MM.1S (cell line): ENCODE measurements around the gene CHRD.
A peak's percentile ranks its signal among the peaks of the same experiment; 100 is the strongest.

Experiments used
- DNase-seq: peaks from one replicate; pipeline ENCODE4 v3.0.0-alpha.2; 2015
- H2AFZ ChIP-seq: fragments of 300-600 bp; sonication (generic); 2 replicates; pipeline ENCODE4 v1.6.0; 2016; ENCODE audit warnings: antibody characterized with exemption, low read length
- H3F3A ChIP-seq: fragments of 300-600 bp; sonication (generic); 2 replicates; pipeline ENCODE4 v1.6.1; 2016; ENCODE audit warnings: mild to moderate bottlenecking, antibody characterized with exemption, low read length, moderate library complexity, mixed read lengths; ENCODE audit not compliant: insufficient read depth
- H3K27ac ChIP-seq: fragments of 300-600 bp; sonication (generic); 2 replicates; pipeline ENCODE4 v1.5.1; 2016; ENCODE audit warnings: mild to moderate bottlenecking, low read length
- H3K27me3 ChIP-seq: fragments of 300-600 bp; sonication (generic); replicated peaks from 2 replicates; pipeline ENCODE4 v1.6.0; 2016; ENCODE audit warnings: low read length; ENCODE audit not compliant: insufficient read depth
- H3K36me3 ChIP-seq: fragments of 300-600 bp; sonication (generic); replicated peaks from 2 replicates; pipeline ENCODE4 v1.6.1; 2016; ENCODE audit warnings: mild to moderate bottlenecking, low read length, mixed read lengths; ENCODE audit not compliant: insufficient read depth
- H3K4me1 ChIP-seq: fragments of 300-600 bp; sonication (generic); 2 replicates; pipeline ENCODE4 v1.6.1; 2016; ENCODE audit warnings: low read length, mixed read lengths
- H3K4me2 ChIP-seq: fragments of 300-600 bp; sonication (generic); 2 replicates; pipeline ENCODE4 v1.6.0; 2016; ENCODE audit warnings: low read depth, low read length
- H3K4me3 ChIP-seq: fragments of 300-600 bp; sonication (generic); 2 replicates; pipeline ENCODE4 v1.5.1; 2016; ENCODE audit warnings: low read length, mixed read lengths
- H3K79me2 ChIP-seq: fragments of 300-600 bp; sonication (generic); 2 replicates; pipeline ENCODE4 v1.6.1; 2016; ENCODE audit warnings: mixed run types, low read length, mixed read lengths
- H3K9ac ChIP-seq: fragments of 300-600 bp; sonication (generic); 2 replicates; pipeline ENCODE4 v1.6.1; 2016; ENCODE audit warnings: low read length, mixed read lengths
- H3K9me2 ChIP-seq: fragments of 300-600 bp; sonication (generic); replicated peaks from 2 replicates; pipeline ENCODE4 v1.6.1; 2016; ENCODE audit warnings: mild to moderate bottlenecking, low read length, mixed read lengths; ENCODE audit not compliant: insufficient read depth
- H3K9me3 ChIP-seq: fragments of 300-600 bp; sonication (generic); replicated peaks from 2 replicates; pipeline ENCODE4 v1.6.1; 2016; ENCODE audit warnings: mild to moderate bottlenecking, low read length, mixed read lengths; ENCODE audit not compliant: insufficient read depth
- H4K20me1 ChIP-seq: fragments of 300-600 bp; sonication (generic); 2 replicates; pipeline ENCODE4 v1.6.1; 2016; ENCODE audit warnings: mild to moderate bottlenecking, low read length, moderate library complexity, mixed read lengths; ENCODE audit not compliant: insufficient read depth
- EZH2 ChIP-seq: fragments of 300-600 bp; sonication (generic); optimal IDR thresholded peaks from 2 replicates; pipeline ENCODE3; 2017; ENCODE audit warnings: low read depth, mild to moderate bottlenecking, antibody characterized with exemption, low read length, mixed read lengths
- EZH2phosphoT487 ChIP-seq: fragments of 300-600 bp; sonication (generic); IDR thresholded peaks from 2 replicates; pipeline ENCODE4 v1.6.1; 2018; ENCODE audit warnings: antibody characterized with exemption, low read length
- TF ChIP-seq, protein P1 (sequence below): fragments of 300-600 bp; sonication (generic); IDR thresholded peaks from 2 replicates; pipeline ENCODE4 v1.5.1; 2016; ENCODE audit warnings: antibody characterized with exemption, low read length, mixed read lengths

CHRD gene

GRCh38 chr3:184333700-184334099 is 46.2 kb upstream of the CHRD start:
- H3K27me3 ChIP-seq = no peaks in the 10 kb centered on the region
- peaks cover 38% of the 10 kb centered on the region for H3K79me2 ChIP-seq
- TF ChIP-seq, protein P1, sequence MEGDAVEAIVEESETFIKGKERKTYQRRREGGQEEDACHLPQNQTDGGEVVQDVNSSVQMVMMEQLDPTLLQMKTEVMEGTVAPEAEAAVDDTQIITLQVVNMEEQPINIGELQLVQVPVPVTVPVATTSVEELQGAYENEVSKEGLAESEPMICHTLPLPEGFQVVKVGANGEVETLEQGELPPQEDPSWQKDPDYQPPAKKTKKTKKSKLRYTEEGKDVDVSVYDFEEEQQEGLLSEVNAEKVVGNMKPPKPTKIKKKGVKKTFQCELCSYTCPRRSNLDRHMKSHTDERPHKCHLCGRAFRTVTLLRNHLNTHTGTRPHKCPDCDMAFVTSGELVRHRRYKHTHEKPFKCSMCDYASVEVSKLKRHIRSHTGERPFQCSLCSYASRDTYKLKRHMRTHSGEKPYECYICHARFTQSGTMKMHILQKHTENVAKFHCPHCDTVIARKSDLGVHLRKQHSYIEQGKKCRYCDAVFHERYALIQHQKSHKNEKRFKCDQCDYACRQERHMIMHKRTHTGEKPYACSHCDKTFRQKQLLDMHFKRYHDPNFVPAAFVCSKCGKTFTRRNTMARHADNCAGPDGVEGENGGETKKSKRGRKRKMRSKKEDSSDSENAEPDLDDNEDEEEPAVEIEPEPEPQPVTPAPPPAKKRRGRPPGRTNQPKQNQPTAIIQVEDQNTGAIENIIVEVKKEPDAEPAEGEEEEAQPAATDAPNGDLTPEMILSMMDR = no peak
- no peak for TF ChIP-seq EZH2
- no peak for TF ChIP-seq EZH2phosphoT487
- peaks cover 51% of the 10 kb centered on the region for H3F3A ChIP-seq
- no peak overlapping the region for H3K27ac ChIP-seq
- H3K4me1 ChIP-seq = 0 out of 2 replicates have a peak, but pooled peaks cover 4% of the 10 kb centered on the region
- H3K9me3 ChIP-seq = no peaks in the 10 kb centered on the region
- DNase-seq = no peak
- H3K4me3 ChIP-seq = no peak overlapping the region
- peaks cover 23% of the 10 kb centered on the region for H3K36me3 ChIP-seq
- no peak overlapping the region for H2AFZ ChIP-seq
- H3K9me2 ChIP-seq = no peaks in the 10 kb centered on the region
- H4K20me1 ChIP-seq = peaks cover 35% of the 10 kb centered on the region
- no peak overlapping the region for H3K9ac ChIP-seq
- H3K4me2 ChIP-seq = no peak overlapping the region

DNA sequence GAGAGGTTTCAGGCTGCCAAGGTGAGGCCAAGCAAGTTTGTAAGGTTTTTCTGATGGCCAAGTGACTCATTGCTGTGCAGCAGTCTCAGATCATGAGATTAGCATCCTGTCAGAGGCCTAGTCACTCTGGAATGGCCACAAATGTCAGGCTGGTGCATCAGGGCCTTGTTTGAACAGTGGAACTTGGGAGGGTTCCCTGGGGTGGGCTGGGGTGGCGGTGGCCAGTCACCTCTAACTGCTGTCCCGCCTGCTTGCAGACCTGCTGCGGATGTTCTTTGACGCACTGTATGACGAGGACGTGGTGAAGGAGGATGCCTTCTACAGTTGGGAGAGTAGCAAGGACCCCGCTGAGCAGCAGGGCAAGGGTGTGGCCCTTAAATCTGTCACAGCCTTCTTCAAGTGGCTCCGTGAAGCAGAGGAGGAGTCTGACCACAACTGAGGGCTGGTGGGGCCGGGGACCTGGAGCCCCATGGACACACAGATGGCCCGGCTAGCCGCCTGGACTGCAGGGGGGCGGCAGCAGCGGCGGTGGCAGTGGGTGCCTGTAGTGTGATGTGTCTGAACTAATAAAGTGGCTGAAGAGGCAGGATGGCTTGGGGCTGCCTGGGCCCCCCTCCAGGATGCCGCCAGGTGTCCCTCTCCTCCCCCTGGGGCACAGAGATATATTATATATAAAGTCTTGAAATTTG is 45.2 kb upstream of the CHRD start:
- Histone ChIP-seq H3K27ac (peak overlapping the region; percentile 57; the same call in 1 of the 2 replicates), H3K36me3 (peaks cover 19% of the 10 kb centered on the region), H3K4me1 (0 out of 2 replicates have a peak, but pooled peaks cover 4% of the 10 kb centered on the region), H3F3A (peaks cover 47% of the 10 kb centered on the region), H4K20me1 (peaks cover 35% of the 10 kb centered on the region), H3K9ac (no peak overlapping the region), H2AFZ (no peak overlapping the region), H3K79me2 (peaks cover 31% of the 10 kb centered on the region), H3K4me2 (no peak overlapping the region), H3K9me3 (no peaks in the 10 kb centered on the region), H3K9me2 (no peaks in the 10 kb centered on the region), H3K4me3 (no peak overlapping the region), H3K27me3 (no peaks in the 10 kb centered on the region)
- DNase-seq = no peak
- TF ChIP-seq EZH2phosphoT487 = no peak
- TF ChIP-seq, protein P1 = no peak
- TF ChIP-seq EZH2 = no peak

DNA sequence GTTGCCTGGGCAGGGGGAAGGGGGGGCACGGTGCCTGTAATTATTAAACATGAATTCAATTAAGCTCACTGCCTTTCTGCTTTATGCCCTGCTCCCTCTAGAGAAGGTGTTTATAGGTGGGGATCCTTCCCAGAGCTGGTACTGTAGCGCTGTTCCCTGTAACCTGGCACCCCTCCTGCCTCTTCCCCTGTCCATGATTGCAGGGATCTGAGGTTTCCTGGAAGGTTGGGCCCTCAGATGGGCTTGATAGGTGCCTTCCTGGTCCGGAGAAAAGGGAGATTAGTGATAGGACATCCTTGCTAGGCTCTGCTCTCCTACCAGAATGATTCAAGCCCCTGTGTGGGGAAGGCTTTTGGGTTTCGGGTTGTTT is 44.6 kb upstream of the CHRD start:
- H3K4me3 ChIP-seq = peak overlapping the region; percentile 73; the same call in 1 of the 2 replicates
- peaks cover 28% of the 10 kb centered on the region for H3K79me2 ChIP-seq
- peak overlapping the region; percentile 59; the same call in 1 of the 2 replicates for H3K9ac ChIP-seq
- no peak overlapping the region for H2AFZ ChIP-seq
- no peaks in the 10 kb centered on the region for H3K27me3 ChIP-seq
- DNase-seq = no peak
- no peak for TF ChIP-seq EZH2phosphoT487
- TF ChIP-seq, protein P1 = no peak
- no peak for TF ChIP-seq EZH2
- H3K4me1 ChIP-seq = 0 out of 2 replicates have a peak, but pooled peaks cover 4% of the 10 kb centered on the region
- peak overlapping the region; percentile 69 for H3K4me2 ChIP-seq
- H3F3A ChIP-seq = peaks cover 47% of the 10 kb centered on the region
- peak overlapping the region; percentile 57 for H3K27ac ChIP-seq
- peaks cover 19% of the 10 kb centered on the region for H3K36me3 ChIP-seq
- peaks cover 35% of the 10 kb centered on the region for H4K20me1 ChIP-seq
- no peaks in the 10 kb centered on the region for H3K9me2 ChIP-seq
- H3K9me3 ChIP-seq = no peaks in the 10 kb centered on the region
